HG02973 (cell line): ENCODE measurements around the gene PHLDB1.
"Not testable (repeated sequence)": the region's sequence is repeated elsewhere in the genome, so short reads cannot be mapped to it uniquely, and the experiment has no call there.

Source experiments
- ATAC-seq: cut with Tn5 transposase; IDR thresholded peaks from one replicate; pipeline ENCODE4 v1.9.1; 2021; ENCODE audit warnings: moderate library complexity; ENCODE audit not compliant: unreplicated experiment

PHLDB1 gene

GRCh38 chr11:118682939-118683338, 75.5 kb downstream of the PHLDB1 start:
- ATAC-seq, result not testable (repeated sequence)

- no peak for ATAC-seq
Observed at GRCh38 chr11:118684187-118684586, 76.8 kb downstream of the PHLDB1 start.

- ATAC-seq, result no peak
Observed at GRCh38 chr11:118687906-118688305, 80.5 kb downstream of the PHLDB1 start.

GRCh38 chr11:118688339-118688738, 80.9 kb downstream of the PHLDB1 start:
- ATAC-seq, result not testable (repeated sequence)

- no peak for ATAC-seq
Observed at GRCh38 chr11:118688851-118689502, 81.6 kb downstream of the PHLDB1 start.

GRCh38 chr11:118689503-118689851, 82.1 kb downstream of the PHLDB1 start:
- ATAC-seq, result no peak

- peak; percentile 74 for ATAC-seq
Observed at GRCh38 chr11:118689852-118690552, 82.6 kb downstream of the PHLDB1 start.

GRCh38 chr11:118690553-118691304, 83.3 kb downstream of the PHLDB1 start:
- ATAC-seq, result no peak

GRCh38 chr11:118691926-118692830, 84.8 kb downstream of the PHLDB1 start:
- ATAC-seq, result no peak

- no peak for ATAC-seq
Observed at GRCh38 chr11:118694185-118694584, 86.8 kb downstream of the PHLDB1 start.

GRCh38 chr11:118694771-118695170, 87.4 kb downstream of the PHLDB1 start:
- ATAC-seq, result no peak

- no peak for ATAC-seq
Observed at GRCh38 chr11:118696673-118697226, 89.3 kb downstream of the PHLDB1 start.

- ATAC-seq, result no peak
Observed at GRCh38 chr11:118697346-118697745, 89.9 kb downstream of the PHLDB1 start.

GRCh38 chr11:118699506-118700220, 92.2 kb downstream of the PHLDB1 start:
- ATAC-seq, result no peak

- ATAC-seq, result no peak
Observed at GRCh38 chr11:118703563-118704106, 96.2 kb downstream of the PHLDB1 start.

- ATAC-seq, result no peak
Observed at GRCh38 chr11:118705111-118705741, 97.8 kb downstream of the PHLDB1 start.

GRCh38 chr11:118705791-118706545, 98.6 kb downstream of the PHLDB1 start:
- no peak for ATAC-seq

GRCh38 chr11:118706546-118706825, 99.1 kb downstream of the PHLDB1 start:
- no peak for ATAC-seq
